ENCODE results near the gene GBGT1.

Gene GBGT1

DNA sequence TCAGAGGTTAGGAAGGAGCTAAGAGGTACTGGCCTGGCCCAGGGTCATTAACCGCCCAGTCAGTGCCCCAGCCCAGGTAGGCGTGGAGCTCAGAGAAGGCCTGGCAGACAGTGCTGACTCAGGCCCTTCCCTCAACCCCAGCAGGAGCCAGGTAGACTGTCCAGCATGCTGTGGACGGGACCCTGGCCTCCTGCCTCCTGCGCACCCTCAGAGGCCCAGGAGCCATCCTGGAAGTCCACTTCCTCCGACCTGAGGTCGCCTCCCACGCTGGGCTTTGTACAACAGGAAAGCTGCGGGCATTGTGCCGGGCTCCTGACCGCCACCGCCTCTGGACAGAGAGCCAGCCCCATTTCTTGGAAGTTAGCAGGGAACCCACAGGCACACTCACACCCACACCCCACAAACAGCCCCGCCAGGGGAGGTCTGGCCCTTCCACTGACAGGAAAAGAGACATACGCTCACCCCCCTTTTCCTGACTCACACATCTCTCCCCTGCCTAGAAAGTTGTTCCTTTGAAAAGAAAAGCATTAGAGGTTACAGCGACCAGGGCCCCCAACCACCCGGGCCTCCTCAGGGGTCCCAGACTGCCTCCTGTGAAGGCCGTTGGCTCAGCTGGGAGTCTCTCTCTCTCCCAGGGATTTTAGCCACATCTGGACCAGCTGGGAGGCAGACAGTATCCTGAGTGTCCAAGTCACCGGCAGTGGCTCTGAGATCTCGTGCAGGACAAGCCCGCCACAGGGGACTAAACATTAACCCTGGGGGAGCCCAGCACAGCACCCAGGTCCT lies 50.4 kb downstream of the GBGT1 start:
- no peak for DNase-seq

DNA sequence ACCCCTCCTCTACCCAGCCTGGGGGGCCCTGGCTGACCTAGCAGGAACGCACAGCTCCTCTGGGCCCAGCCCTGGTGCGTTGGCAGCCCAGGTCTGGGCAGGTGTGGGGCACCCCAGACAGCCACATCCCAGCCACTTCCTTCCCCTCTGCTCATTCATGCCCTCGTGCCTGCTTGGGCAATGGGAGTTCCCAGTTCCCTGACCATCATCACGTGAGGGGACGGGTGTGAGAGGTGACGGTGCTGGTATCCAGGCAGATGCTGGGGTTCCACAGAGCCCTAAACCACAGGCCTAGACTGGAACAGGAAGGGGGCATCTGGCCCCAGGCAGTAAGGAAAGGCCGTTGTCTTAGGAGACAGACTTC lies 51.1 kb downstream of the GBGT1 start:
- no peak for DNase-seq

DNA sequence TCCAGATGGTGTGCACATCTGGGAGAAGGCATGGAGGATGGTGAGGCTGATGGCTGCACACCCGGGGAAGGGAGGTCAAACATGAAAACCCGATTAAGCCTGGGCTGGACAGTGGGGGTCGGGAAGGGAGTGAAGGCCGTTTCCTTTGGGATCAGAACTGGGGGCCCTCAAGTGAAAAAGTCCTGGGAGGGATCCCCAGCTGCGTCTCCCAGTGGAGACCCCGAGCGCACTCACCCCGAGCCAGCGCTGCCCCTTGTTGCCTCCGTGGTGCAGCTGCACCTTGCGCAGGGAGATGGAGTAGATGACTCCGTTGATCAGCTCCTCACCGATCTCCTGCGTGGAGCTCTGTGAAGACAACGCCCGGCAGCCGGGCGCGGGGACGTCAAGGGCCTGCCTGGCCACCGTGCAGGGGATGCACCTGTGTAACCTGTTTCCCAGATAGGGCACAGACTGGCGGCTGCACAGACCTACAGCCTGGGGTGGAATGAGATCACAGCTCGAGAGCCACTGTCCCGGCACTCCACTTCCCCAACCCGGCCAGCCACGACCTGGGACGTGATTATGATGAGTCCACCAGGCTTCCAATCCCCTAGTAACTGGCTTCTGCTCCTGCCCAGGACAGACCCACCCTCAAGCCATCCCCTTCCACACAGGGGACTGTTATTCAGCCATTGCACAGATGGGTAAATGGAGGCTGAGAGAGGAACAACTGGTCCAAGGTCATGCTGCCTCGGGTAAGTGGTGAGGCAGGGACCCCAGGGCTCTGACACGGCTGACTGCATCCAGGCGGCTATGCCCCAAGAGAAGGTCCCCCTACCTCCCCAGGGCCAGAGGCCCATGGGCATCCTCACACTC lies 51.7 kb downstream of the GBGT1 start:
- DNase-seq, result no peak

DNA sequence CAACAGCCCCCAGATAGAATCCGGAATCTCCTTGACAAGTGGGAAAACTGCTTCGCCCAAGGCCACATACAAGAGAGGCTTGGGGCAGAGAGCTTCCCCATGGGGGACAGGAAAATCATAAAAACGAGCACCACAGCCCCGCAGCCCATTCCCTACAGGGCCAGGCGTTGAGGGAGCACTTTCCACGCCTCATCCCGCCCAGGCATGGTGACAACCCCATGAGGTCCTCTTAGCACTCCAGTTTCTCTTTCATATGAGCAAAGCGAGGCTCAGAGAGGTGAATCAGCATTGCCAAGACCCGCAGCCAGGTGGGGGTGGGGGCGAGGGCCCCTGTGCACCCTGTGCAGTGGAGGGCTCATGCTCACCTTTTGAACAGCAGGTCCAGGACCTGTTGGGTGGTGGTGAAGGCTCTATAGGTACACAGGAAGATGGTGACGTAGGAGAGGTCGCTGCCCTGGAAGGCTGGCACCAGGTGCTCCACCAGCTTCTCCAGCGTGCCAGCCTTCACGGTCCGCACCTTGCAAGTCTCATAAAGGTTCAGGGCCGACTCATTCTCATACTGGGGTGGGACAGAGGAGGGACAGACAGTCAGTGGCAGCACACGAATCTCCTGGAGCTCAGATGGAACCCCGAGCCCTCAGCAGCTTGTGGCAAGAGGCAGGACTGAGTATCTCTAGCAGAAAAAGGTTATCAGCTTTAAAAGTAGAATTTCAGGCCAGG lies 53.6 kb downstream of the GBGT1 start:
- no peak for DNase-seq

DNA sequence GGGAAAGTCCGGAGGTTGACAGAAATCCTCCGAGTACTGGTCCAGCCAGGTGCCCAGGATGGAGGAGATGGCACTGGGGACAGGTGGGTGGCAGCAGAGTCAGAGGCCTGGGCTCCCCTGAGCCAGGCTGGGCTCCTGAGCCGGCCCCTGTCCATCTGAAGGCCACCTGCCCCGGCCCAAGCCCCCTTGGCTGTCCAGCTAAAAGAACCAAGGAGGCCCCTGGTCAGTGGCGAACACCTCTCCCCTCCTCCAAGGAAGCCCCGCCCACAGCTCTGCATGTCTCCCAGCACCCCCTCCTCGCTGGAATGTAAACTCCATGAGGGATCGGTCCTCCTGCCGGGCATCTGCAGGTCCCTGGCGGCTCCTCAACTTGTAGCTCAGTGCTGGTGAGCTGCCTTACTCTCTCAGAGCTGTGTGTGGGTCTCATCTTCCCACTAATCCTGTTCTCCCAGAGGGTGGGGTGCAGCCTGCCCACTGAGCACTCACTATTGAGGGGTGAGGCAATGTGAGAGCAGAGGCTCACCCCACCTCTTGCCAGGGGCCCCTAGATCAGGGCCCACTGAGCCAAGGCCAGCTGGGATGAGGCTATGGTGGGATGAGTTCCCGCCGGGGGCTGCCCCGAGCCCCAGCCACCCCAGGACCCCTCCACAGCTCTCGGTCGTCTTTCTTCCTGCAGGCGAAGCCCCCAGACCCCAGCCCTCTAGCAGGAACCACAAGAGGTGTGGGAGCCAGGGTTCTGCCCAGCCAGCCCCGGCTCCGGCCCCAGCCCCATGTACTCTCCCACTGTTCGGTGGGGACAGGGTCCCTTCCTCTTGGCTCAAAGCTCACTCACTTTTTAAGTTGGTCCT lies 54.7 kb downstream of the GBGT1 start:
- DNase-seq, result no peak

DNA sequence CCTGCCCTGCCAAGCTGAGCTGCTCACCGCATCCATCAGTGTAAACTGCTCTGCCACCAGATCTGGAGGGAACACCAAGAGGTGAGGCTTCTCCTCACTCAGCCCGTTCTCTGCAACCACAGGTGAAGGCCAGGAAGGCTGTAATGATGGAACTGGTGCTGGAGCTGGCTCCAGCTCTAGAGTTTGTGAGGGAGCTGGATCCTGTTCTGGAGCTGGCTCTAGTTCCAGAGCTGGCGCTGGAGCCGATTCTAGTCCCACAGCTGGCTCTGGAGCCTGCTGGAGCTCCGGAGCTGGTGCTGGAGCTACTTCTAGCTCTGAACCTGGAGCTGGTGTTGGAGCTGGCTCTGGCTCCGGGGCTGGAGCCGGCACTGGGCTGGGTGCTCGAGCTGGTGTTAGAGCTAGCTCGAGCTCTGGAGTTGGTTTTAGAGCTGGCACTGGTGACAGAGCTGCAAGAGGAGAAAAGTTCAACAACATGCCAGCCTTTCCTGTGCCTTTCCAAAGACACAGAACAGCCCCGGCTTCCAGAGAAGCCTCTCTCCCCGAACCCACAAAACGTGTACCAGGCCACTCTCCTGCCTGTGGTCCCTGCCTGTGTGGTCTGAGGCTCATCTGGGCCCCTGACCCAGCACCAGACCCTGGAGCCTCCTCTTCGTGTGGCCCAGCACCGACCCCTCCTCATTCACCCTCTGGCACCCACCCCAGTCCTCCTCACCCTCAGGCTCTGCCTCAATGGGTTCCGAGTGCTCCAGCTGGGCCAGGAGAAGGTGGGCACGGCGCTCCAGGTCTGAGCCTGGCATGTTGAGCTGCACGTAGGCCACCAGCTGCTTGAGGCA lies 55.5 kb downstream of the GBGT1 start:
- no peak for DNase-seq

DNA sequence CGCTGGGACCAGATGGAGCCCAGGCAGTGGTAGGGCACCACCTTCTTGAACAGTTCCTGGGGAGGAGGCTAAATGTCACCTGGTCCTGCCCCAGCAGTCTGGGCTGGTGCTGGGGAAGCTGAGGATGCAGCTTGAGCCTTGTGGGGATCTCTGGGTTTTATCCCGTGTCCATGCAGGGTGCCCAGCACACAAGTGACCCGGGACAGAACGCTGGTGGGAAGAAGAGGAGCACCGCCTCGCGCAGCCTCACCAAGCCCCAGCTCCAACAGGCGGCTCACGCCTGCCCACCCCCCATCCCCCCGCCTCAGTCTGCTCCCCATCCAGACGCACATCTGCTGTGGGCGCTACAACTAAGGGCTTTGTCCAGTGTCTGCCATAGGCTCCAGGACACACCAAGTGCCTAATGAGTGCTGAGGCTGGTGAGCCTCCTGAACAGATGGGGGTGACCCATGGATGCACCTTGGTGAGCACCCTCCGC lies 56.4 kb downstream of the GBGT1 start:
- no peak for DNase-seq

DNA sequence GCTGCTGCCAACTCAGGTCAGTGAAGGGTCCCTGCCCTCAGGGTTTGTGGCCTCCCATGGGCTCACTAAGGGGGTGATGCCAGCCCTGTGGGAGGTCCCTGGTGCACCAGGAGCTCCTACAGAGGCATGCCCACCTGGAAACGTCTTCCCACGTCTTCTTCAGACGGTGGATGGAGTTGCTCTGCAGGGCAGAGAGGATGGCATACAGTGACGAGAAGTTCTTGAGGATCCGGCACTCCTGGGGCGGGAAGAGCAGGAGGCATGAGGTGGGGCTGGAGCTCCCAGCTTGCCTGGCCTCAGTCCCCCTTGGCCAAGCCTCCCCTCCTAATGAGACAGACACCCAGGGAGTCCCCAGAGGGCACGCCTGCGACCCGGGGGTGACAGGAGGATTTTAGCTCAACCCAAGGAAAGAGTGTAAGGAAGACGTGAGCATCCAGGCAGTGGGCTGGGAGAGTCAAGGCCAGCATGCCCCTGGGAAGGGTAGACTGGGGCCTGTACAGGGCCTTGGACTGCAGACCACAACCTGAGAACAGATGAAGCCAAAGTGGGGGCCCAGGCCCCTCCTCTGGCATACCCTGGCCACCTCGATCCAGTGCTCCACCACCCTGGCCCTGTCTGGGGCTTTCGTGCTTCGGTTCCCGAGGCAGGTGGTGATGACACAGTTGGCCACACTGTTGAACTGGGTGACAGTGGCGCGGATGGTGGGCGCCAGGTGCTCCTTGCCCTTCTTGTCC lies 57.0 kb downstream of the GBGT1 start:
- DNase-seq, result no peak

DNA sequence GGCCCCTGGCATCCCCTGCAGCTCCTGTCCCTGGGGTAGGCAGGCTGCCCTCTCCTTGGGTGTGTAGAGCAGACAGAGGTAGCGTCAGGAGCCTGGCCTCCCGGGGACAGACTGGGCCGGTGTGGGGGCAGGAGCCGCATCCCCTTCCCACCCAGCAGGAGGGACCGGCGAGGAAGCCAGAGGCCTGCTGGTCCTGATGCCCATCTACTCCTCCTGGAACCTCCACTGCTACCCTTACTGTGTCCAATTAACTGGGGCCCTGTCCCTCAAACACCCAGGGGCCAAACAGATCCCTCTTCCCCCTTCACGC lies 58.3 kb downstream of the GBGT1 start:
- no peak for DNase-seq

DNA sequence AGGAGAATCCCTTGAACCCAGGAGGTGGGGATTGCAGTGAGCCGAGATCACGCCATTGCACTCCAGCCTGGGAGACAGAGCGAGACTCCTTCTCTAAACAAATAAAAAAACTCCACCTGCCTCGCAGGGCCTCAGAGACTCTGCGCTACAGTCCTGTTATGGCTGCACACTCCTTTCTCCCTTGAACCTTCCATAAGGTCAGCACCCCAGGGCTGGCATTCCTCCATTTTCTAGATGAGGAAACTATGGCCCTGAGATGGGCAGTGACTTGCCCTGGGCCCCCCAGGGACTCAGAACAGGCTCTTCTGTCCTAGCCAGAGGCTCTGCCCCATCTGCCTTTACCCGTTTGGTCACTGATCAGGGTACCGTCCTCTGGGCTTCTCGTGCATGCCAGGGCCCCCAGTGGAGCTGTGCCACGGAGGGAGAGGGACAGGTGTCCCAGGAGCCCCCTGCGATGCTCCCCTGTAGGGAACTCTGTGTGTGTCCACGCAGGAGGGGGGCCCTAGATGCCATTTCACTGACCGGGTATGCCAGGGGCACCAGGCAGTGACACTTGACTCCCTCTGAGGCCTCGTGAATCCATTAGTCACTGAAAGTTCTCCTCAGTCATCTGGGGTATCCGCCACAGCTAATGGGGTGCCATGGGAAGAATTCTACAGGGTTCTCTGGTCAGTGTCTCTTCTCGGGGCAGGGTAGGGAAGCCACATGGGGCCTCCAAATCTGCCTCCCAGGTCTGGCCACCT lies 58.8 kb downstream of the GBGT1 start:
- DNase-seq, result no peak

DNA sequence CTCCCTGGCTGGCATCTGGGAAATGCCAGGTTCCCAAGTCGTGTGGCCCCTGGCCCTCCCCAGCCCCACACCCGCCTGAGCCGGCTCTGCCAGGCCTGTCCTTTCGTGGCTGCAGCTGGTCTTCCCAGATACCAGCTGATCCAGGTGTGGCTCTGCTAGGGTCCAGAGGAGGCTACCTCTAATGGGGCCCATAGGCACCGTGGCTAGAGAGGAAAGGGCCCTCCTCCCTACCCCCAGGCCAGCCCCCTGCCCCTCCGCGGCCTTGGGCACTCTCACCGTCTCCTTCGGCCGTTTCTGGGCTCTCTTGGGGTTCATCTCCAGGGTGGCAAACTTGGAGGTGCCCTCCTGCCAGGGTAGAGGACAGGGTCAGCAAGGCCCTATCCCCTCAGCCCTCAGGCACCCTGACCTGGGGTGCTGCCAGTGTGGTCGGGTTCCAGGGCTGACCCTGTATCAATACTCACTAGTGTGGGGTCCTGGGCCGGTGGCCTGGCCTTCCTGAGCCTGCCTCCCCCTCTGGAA lies 59.7 kb downstream of the GBGT1 start:
- DNase-seq, result no peak

DNA sequence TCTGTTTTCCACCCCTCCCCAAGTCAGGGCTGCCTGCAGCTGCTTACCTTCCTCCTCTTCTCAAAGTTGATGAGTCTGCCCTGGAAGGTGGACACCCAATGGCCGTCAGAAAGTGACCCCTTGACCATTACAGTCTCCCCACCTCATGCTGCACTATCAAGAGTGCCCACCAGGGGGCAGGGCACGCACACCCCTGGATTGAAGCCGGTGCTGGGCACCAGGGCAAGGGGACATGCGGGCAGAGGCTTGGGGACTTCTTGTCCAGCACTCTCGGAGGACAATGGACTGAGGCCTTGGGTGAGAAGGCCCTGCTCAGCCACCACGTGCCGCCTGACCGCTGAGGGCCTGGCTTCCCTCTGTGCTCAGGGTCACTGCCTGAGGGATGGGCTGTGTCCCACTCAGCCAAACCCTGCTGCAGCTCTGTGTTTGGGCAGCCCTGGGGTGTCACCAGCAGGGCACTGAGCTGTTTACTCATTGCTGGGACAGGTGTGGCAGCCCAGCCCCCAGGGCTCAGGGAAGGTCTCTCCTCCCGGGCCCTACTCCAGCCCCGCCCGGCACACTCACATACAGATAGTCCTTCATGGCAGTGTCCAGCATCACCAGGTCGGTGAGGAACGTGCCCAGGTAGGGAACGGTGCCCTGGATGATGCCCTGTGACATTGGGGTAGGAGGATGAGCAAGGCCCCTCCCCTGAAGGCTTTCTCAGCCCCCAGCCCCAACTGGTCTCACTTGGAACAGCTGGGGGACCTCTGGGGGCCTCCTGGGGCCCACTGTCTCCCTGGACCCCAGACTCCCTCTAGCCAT lies 60.3 kb downstream of the GBGT1 start:
- DNase-seq, result no peak

All from NCI-H1105 treated with DMSO at 0.1 percent for 48 hours (cell line).